Measurements from ENCODE around the gene ADPRM. TPM values are rescaled to one million over a fixed set of nuclear protein-coding genes. Genes with fewer than 3 reads are reported as not detected.

ADPRM gene
- total RNA-seq, 4 donors from 2014 or later: 5.2 to 39.2 (median 26.5) TPM

DNA sequence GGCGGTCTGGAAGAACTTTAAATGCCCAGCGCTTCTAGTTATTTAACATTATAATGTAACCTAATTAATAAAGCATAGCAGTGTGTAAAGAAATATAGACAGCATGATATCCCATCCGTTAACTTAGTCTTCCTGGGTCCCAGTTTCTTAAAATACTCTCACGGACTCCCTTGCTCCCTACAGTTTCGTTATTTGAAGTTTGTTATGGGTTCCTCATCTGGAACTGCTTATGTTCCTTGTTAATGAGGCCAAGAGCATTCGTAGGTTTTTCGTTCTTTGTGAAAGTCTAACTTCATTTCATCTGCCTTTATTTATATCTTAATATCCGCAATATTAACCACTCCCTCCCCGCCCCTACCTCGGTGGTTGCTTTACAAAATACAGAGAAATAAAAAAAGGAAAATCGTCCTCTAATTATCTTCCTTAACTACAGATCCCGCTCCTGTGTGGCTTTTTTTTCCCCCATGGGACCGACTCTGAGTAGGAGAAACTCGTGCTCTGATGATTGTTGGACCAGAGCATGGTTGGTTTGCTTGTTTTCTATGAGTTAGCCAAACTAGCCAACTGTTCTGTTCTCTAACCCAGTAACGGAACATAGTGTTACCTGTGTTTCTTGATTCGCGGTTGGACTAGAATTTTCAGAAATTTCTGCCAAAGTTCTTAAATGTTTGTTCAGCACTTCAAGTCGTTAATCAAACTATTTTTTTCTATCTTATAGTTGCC is 863 bp downstream of the ADPRM start:
- peak; percentile 32 to 37 for TF ChIP-seq POLR2A (IDR thresholded peaks at IDR 0.05)
- TF ChIP-seq, protein P1, sequence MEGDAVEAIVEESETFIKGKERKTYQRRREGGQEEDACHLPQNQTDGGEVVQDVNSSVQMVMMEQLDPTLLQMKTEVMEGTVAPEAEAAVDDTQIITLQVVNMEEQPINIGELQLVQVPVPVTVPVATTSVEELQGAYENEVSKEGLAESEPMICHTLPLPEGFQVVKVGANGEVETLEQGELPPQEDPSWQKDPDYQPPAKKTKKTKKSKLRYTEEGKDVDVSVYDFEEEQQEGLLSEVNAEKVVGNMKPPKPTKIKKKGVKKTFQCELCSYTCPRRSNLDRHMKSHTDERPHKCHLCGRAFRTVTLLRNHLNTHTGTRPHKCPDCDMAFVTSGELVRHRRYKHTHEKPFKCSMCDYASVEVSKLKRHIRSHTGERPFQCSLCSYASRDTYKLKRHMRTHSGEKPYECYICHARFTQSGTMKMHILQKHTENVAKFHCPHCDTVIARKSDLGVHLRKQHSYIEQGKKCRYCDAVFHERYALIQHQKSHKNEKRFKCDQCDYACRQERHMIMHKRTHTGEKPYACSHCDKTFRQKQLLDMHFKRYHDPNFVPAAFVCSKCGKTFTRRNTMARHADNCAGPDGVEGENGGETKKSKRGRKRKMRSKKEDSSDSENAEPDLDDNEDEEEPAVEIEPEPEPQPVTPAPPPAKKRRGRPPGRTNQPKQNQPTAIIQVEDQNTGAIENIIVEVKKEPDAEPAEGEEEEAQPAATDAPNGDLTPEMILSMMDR (IDR thresholded peaks at IDR 0.05 in 4 of 5, conservative IDR thresholded peaks at IDR 0.05 in 1 of 5): no peak
- Histone ChIP-seq H3K9me3 (no peaks in the 10 kb centered on the region), H3K27me3 (no peaks in the 10 kb centered on the region), H3K4me3 (peak overlapping the region; percentile 93 to 97 (median 95)), H3K27ac (peak overlapping the region; percentile 91 to 98 (median 96)), H3K36me3 (peaks cover 0 to 21% of the 10 kb centered on the region in 2 donors), H3K4me1 (peaks cover 30 to 38% of the 10 kb centered on the region in 2 donors)
- peak; percentile 23 to 54 for DNase-seq
- ATAC-seq: peak; percentile 47 to 88
- intact Hi-C loops (cut with DNase I; ENCODE audit: low total_unique reads): no loop called here
- in situ Hi-C loops (cut with MboI; ENCODE audit: low sequenced_read_pairs in 4 of 4): no loop called here

DNA sequence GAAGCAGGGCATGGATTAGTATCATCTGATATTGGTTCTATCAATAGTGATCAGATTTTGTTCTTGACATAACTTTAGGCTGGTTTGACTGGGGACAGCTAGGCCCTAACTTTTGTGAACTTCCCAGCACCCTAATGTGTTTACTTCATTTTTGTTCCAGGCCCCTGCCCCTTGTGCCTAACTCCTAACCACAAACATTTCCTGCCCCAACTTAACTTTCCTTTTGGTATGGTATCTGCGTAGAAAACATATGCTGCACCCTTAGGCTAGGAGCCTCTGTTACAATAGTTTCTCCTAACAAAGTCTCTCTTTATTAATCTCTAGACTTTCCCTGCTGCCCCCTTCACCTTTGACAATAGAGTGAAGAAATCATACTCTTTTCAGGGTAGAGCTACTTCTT is 2.5 kb downstream of the ADPRM start:
- Histone ChIP-seq H3K4me3 (no peak overlapping the region), H3K27me3 (no peaks in the 10 kb centered on the region), H3K9me3 (no peaks in the 10 kb centered on the region), H3K36me3 (peaks cover 0 to 6% of the 10 kb centered on the region in 2 donors), H3K4me1 (peaks cover 33 to 39% of the 10 kb centered on the region in 2 donors), H3K27ac (peak overlapping the region in 2 of 4 donors; percentile 18 to 95)
- in situ Hi-C loops (cut with MboI; ENCODE audit: low sequenced_read_pairs in 4 of 4): no loop called here
- TF ChIP-seq, protein P1 (IDR thresholded peaks at IDR 0.05 in 4 of 5, conservative IDR thresholded peaks at IDR 0.05 in 1 of 5): no peak
- no peak for TF ChIP-seq POLR2A (IDR thresholded peaks at IDR 0.05)
- no peak for DNase-seq
- intact Hi-C loops (cut with DNase I; ENCODE audit: low total_unique reads): no loop called here
- ATAC-seq: no peak

DNA sequence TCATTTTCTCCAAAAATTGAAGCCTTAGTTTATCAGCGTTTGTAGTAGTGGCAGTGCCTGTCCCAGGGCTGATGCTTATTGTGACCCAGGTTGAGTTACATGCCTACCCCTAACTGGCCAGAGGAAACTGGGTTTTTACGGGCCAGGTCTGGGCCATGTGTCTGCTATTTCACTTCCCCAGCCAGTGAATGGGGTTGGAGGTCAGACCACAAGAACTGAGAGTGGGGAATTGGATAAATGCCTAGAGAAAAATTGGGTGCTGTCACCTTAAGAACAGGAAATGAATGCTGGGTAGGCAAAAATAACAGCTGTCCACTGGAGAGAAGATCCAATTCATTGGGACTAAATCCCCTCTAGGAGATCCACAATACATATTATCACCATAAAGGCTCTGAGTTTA is 5.2 kb downstream of the ADPRM start:
- no peak for ATAC-seq
- H3K27ac ChIP-seq: peak overlapping the region in 3 of 4 donors; percentile 5 to 55 (median 13)
- peaks cover 30 to 35% of the 10 kb centered on the region in 2 donors for H3K4me1 ChIP-seq
- no peaks in the 10 kb centered on the region for H3K9me3 ChIP-seq
- H3K27me3 ChIP-seq: no peaks in the 10 kb centered on the region
- no peak overlapping the region for H3K4me3 ChIP-seq
- no peak for TF ChIP-seq POLR2A (IDR thresholded peaks at IDR 0.05)
- TF ChIP-seq, protein P1 (IDR thresholded peaks at IDR 0.05 in 4 of 5, conservative IDR thresholded peaks at IDR 0.05 in 1 of 5): no peak
- in situ Hi-C loops (cut with MboI; ENCODE audit: low sequenced_read_pairs in 4 of 4): no loop called here
- intact Hi-C loops (cut with DNase I; ENCODE audit: low total_unique reads): no loop called here
- no peak for DNase-seq
- H3K36me3 ChIP-seq: peaks cover 7 to 23% of the 10 kb centered on the region in 2 donors

DNA sequence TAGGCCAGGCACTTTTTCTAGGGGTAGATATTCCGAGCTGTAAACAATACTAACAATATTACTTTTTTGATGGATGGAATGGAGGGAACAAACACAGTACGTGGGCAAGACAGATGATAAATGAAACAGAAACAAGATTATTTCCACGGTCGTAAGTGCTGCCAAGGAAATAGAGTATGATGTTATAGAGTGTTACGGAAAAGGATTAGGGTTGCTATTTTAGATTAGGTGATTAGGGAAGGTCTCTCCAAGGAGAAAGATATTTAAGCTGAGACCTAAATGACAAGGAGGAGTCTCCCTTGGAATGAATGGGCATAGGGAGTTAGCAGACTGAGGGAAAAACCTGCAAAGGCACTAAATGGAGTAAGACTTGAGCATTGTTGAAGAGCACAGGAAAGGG is 8.3 kb downstream of the ADPRM start:
- DNase-seq (no peak), ATAC-seq (no peak)
- Histone ChIP-seq H3K27me3 (no peaks in the 10 kb centered on the region), H3K27ac (no peak overlapping the region), H3K36me3 (peaks cover 8 to 52% of the 10 kb centered on the region in 2 donors), H3K9me3 (no peaks in the 10 kb centered on the region), H3K4me3 (no peak overlapping the region), H3K4me1 (peaks cover 17 to 20% of the 10 kb centered on the region in 2 donors)
- intact Hi-C loops (cut with DNase I; ENCODE audit: low total_unique reads): loop anchor here (5.0 kb wide), 1 partner anchor 612 kb away; no protein-coding TSS in a partner anchor
- in situ Hi-C loops (cut with MboI; ENCODE audit: low sequenced_read_pairs in 4 of 4): loop anchor here in 1 of 4 donors (5.0 kb wide), 1 partner anchor 612 kb away; no protein-coding TSS in a partner anchor
- TF ChIP-seq, protein P1 (IDR thresholded peaks at IDR 0.05 in 4 of 5, conservative IDR thresholded peaks at IDR 0.05 in 1 of 5): no peak
- TF ChIP-seq POLR2A (IDR thresholded peaks at IDR 0.05): no peak

Data from gastrocnemius medialis (tissue), 4 donors.